GM12878 (cell line): ENCODE data around the gene SLC26A11. TPM values are rescaled to one million over a fixed set of nuclear protein-coding genes. Genes with fewer than 3 reads are reported as not detected.

Experiments
- ATAC-seq: fragments of 200-7000 bp; cut with Tn5 transposase; 3 replicates; pipeline ENCODE4 v1.9.1; 2020; ENCODE audit warnings: mild to moderate bottlenecking, moderate library complexity
- BruUV-seq: library from RNA; stranded (reverse); fragments of 400-500 nt; replicated peaks from 2 replicates; lab custom pipeline; 2021; lab: Mats Ljungman, UMichigan
- CTCF ChIA-PET: fragments of 300-600 bp; sonication (Branson Sonifier 250); formaldehyde crosslinking; extraction: SDS; loops from one replicate; lab custom pipeline; 2021; ENCODE audit warnings: inconsistent platforms; lab: Yijun Ruan, JAX
- POLR2A ChIA-PET: fragments of 350-600 bp; formaldehyde crosslinking; extraction: SDS; loops from one replicate; lab custom pipeline; 2021; ENCODE audit warnings: inconsistent platforms; lab: Charles Lee
- RAD21 ChIA-PET: fragments of 300-600 bp; sonication (Branson Sonifier 250); formaldehyde crosslinking; loops from one replicate; lab custom pipeline; 2023; ENCODE audit warnings: antibody characterized with exemption; ENCODE audit not compliant: unreplicated experiment; lab: Charles Lee
- SMC1A ChIA-PET: fragments of 300-600 bp; sonication (Branson Sonifier 250); formaldehyde crosslinking; loops from one replicate; lab custom pipeline; 2023; ENCODE audit not compliant: unreplicated experiment, uncharacterized antibody; lab: Charles Lee
- DNase-seq: peaks from one replicate; pipeline ENCODE4 v3.0.0-alpha.2; 2011; ENCODE audit warnings: low read depth, low spot score
- FAIRE-seq: peaks from 3 replicates; lab custom pipeline; 2011; peaks lifted over from hg19 to GRCh38; lab: Jason Lieb, UNC
- H2AFZ ChIP-seq: 2 replicates; pipeline ENCODE4 v1.6.0; 2011; ENCODE audit warnings: low read depth, low read length, control low read depth; ENCODE audit not compliant: control insufficient read depth
- H3K27ac ChIP-seq: 2 replicates; pipeline ENCODE4 v1.5.1; 2011; ENCODE audit warnings: control low read depth; ENCODE audit not compliant: control insufficient read depth, insufficient read depth
- H3K27me3 ChIP-seq, 2 experiments: replicated peaks in 1 of 2; 2 replicates each; pipeline versions ENCODE4 v1.6.0 to v1.6.1; 2011; ENCODE audit warnings: low read length in 1 of 2; ENCODE audit not compliant: control insufficient read depth in 2 of 2, insufficient read depth in 2 of 2
- H3K36me3 ChIP-seq, 2 experiments: 2 replicates each; pipeline ENCODE4 v1.5.1; 2011; ENCODE audit warnings: low read length in 1 of 2; ENCODE audit not compliant: control insufficient read depth in 2 of 2, insufficient read depth in 2 of 2
- H3K4me1 ChIP-seq: 2 replicates; pipeline ENCODE4 v1.6.1; 2011; ENCODE audit warnings: mild to moderate bottlenecking, low read length, moderate library complexity, mixed read lengths; ENCODE audit not compliant: control insufficient read depth, insufficient read depth
- H3K4me2 ChIP-seq: 2 replicates; pipeline ENCODE4 v1.6.0; 2011; ENCODE audit warnings: control low read depth; ENCODE audit not compliant: control insufficient read depth, insufficient read depth
- H3K4me3 ChIP-seq: fragments of 200-600 bp; sonication (generic); 2 replicates; pipeline ENCODE4 v1.5.1; 2016
- H3K79me2 ChIP-seq: 2 replicates; pipeline ENCODE4 v1.6.0; 2011; ENCODE audit warnings: low read length; ENCODE audit not compliant: control insufficient read depth, insufficient read depth
- H3K9ac ChIP-seq: 2 replicates; pipeline ENCODE4 v1.8.0; 2011; ENCODE audit warnings: low read length, control low read depth, mixed read lengths; ENCODE audit not compliant: control insufficient read depth, insufficient read depth
- H3K9me3 ChIP-seq: replicated peaks from 3 replicates; pipeline ENCODE4 v1.5.1; 2011; ENCODE audit warnings: mild to moderate bottlenecking, low read length; ENCODE audit not compliant: control insufficient read depth, insufficient read depth
- H4K20me1 ChIP-seq: 2 replicates; pipeline ENCODE4 v1.6.0; 2011; ENCODE audit not compliant: control insufficient read depth, insufficient read depth
- CREB1 ChIP-seq: IDR thresholded peaks from 2 replicates; pipeline ENCODE4 v1.6.1; 2012; ENCODE audit warnings: low read depth, mild to moderate bottlenecking, inconsistent platforms
- E2F8 ChIP-seq: fragments of 450-650 bp; IDR thresholded peaks from 2 replicates; pipeline ENCODE4 v1.6.1; 2018; ENCODE audit warnings: mild to moderate bottlenecking, low read depth, moderate library complexity; ENCODE audit not compliant: partially characterized antibody
- ETV6 ChIP-seq, 2 experiments: fragments of 450-650 bp in 1 of 2; IDR thresholded peaks in 1 of 2; conservative IDR thresholded peaks in 1 of 2; 2 replicates each; pipeline ENCODE4 v1.6.1; 2014; ENCODE audit warnings: antibody characterized with exemption in 1 of 2, borderline replicate concordance in 1 of 2, low read depth in 1 of 2, mild to moderate bottlenecking in 1 of 2, moderate library complexity in 1 of 2
- HDGF ChIP-seq: fragments of 450-650 bp; IDR thresholded peaks from 2 replicates; pipeline ENCODE4 v1.6.1; 2016; ENCODE audit warnings: antibody characterized with exemption
- KAT2A ChIP-seq: conservative IDR thresholded peaks from 2 replicates; pipeline ENCODE4 v1.6.1; 2011; ENCODE audit warnings: low read depth, low read length; ENCODE audit not compliant: control insufficient read depth
- MAX ChIP-seq: IDR thresholded peaks from 2 replicates; pipeline ENCODE4 v1.6.1; 2012; ENCODE audit warnings: low read depth, low read length, improper control_type of control experiment
- MTA2 ChIP-seq: fragments of 450-650 bp; IDR thresholded peaks from 2 replicates; pipeline ENCODE4 v1.6.1; 2016; ENCODE audit warnings: low read depth, mild to moderate bottlenecking, moderate library complexity
- MYC ChIP-seq: IDR thresholded peaks from 2 replicates; pipeline ENCODE4 v1.6.1; 2011; ENCODE audit warnings: mild to moderate bottlenecking, low read length, moderate library complexity, inconsistent platforms; ENCODE audit not compliant: insufficient read depth, insufficient replicate concordance, insufficient read length, severe bottlenecking
- PKNOX1 ChIP-seq: fragments of 450-650 bp; IDR thresholded peaks from 2 replicates; pipeline ENCODE4 v1.6.1; 2016; ENCODE audit warnings: mild to moderate bottlenecking
- SREBF2 ChIP-seq: IDR thresholded peaks from 2 replicates; pipeline ENCODE4 v1.6.1; 2012; ENCODE audit warnings: mild to moderate bottlenecking, low read length
- STAT3 ChIP-seq: IDR thresholded peaks from 2 replicates; pipeline ENCODE4 v1.6.1; 2011; ENCODE audit warnings: low read depth, low read length, improper control_type of control experiment
- ZNF622 ChIP-seq: fragments of 450-650 bp; IDR thresholded peaks from 2 replicates; pipeline ENCODE4 v1.6.1; 2017; ENCODE audit warnings: mild to moderate bottlenecking, inconsistent platforms
- ZZZ3 ChIP-seq: IDR thresholded peaks from 2 replicates; pipeline ENCODE4 v1.6.1; 2011; ENCODE audit warnings: low read depth; ENCODE audit not compliant: control insufficient read depth, insufficient read length
- WGBS: methylation state at CpG from one replicate; pipeline ENCODE4 v1.1.6; 2016; ENCODE audit warnings: low lambda C conversion rate; ENCODE audit not compliant: insufficient replicate concordance, insufficient coverage; ENCODE audit errors: missing lambda C conversion rate; 5-methylcytosine and 5-hydroxymethylcytosine counted together
- in situ Hi-C: fragments of 300-500 bp; cut with MboI; formaldehyde crosslinking; loops from 9 replicates; pipeline ENCODE4 v1.14.3; 2018; ENCODE audit warnings: mixed read lengths
- intact Hi-C: fragments of 100-400 bp; cut with micrococcal nuclease; formaldehyde crosslinking; loops from one replicate; pipeline ENCODE4 v1.14.2; 2022; ENCODE audit not compliant: unreplicated experiment
- polyA plus RNA-seq, 11 experiments: library from polyadenylated mRNA; depleted of rRNA in 4 of 11; unstranded in 6 of 11; stranded (reverse) in 5 of 11; fragments of >200 nt; fragmentation: Nextera tagmentation in 4 of 11; fragmentation: Illumina TruSeq in 1 of 11; extraction: Ambion mirVana in 4 of 11; extraction: Trizol in 1 of 11; gene quantifications; 1 replicate in 1 of 11; 2 replicates in 10 of 11; pipeline versions ENCODE4 v1.2.1 to v1.2.3, GENCODE V29; 2011 to 2016; ENCODE audit warnings: inconsistent platforms in 2 of 11, missing spikeins in 2 of 11, low read depth in 1 of 11
- total RNA-seq, 4 experiments: library from RNA; depleted of rRNA in 3 of 4; stranded (reverse); fragments of >200 nt in 3 of 4; fragmentation: Illumina TruSeq in 1 of 4; extraction: Trizol in 1 of 4; gene quantifications; 2 replicates each; pipeline versions ENCODE4 v1.2.1 to v1.2.3, GENCODE V29; 2013 to 2021

Gene SLC26A11
- total and polyA plus RNA-seq, 10 of the 15 experiments (the other 5 are each of a cell fraction or from before 2014, with no cell fraction given), result 0.05 to 4.1 (median 1.2) TPM; not detected in 1

GRCh38 chr17:80208050-80208449, 12.2 kb upstream of the SLC26A11 start (continued):
- TF ChIP-seq E2F8, result no peak
- no peak for TF ChIP-seq SREBF2
- TF ChIP-seq STAT3, result no peak
- no peak for TF ChIP-seq MTA2
- TF ChIP-seq KAT2A, result no peak
- no peak for TF ChIP-seq ZNF622
- TF ChIP-seq ETV6 (conservative IDR thresholded peaks at IDR 0.05 in 1 of 2, IDR thresholded peaks at IDR 0.05 in 1 of 2; ENCODE audit: borderline replicate concordance in 1 of 2, low read depth in 1 of 2), result no peak
- no peak for TF ChIP-seq PKNOX1

- no peak overlapping the region for H3K9ac ChIP-seq
- CTCF ChIA-PET, result interaction anchor here (0.8 kb wide), 1 partner anchor 13 kb away, joined by 3 read pairs; no protein-coding TSS in a partner anchor
- H4K20me1 ChIP-seq, result no peaks in the 10 kb centered on the region
- in situ Hi-C loops, result no loop called here
- no peak overlapping the region for H3K4me3 ChIP-seq
- ATAC-seq, result no peak
- H2AFZ ChIP-seq, result no peak overlapping the region
- no peak overlapping the region for H3K27ac ChIP-seq
- no peaks in the 10 kb centered on the region for H3K27me3 ChIP-seq
- no peaks in the 10 kb centered on the region for H3K4me1 ChIP-seq
- DNase-seq, result no peak
- no peak overlapping the region for H3K4me2 ChIP-seq
- FAIRE-seq, result no peak
- no TSS peak for BruUV-seq
- 89% methylated on average over 12 of the region's 12 CpGs for WGBS
- H3K36me3 ChIP-seq, result no peaks in the 10 kb centered on the region; a peak in 2 of 4 replicates
- RAD21 ChIA-PET, result no interaction called here
- TF ChIP-seq ZZZ3 (no peak), MAX (no peak), CREB1 (no peak), HDGF (no peak), MYC (no peak)
- TF ChIP-seq, all 136 proteins: peak for 0
- no peaks in the 10 kb centered on the region for H3K79me2 ChIP-seq
- H3K9me3 ChIP-seq, result no peaks in the 10 kb centered on the region
- ChIA-PET SMC1A (no interaction called here), POLR2A (no interaction called here)
- intact Hi-C loops, result no loop called here
Observed at GRCh38 chr17:80209765-80210164, 10.5 kb upstream of the SLC26A11 start.
